H1 (cell line): Measurements from ENCODE around the gene ITIH1. TPM values are rescaled to one million over a fixed set of nuclear protein-coding genes. Genes with fewer than 3 reads are reported as not detected.

Experiments used
- CTCF ChIA-PET: fragments of 300-600 bp; sonication (Branson Sonifier 250); formaldehyde crosslinking; loops from one replicate; lab custom pipeline; 2021; ENCODE audit not compliant: partially characterized antibody; lab: Charles Lee
- POLR2A ChIA-PET: fragments of 300-600 bp; sonication (Branson Sonifier 250); formaldehyde crosslinking; loops from one replicate; lab custom pipeline; 2021; ENCODE audit warnings: inconsistent platforms; ENCODE audit not compliant: partially characterized antibody; lab: Charles Lee
- DNase-seq, 2 experiments: peaks; one replicate each; pipeline versions ENCODE4 v3.0.0 to v3.0.0-alpha.2; 2010 to 2022; ENCODE audit warnings: low spot score in 2 of 2, low read depth in 1 of 2, mixed read lengths in 1 of 2
- FAIRE-seq: peaks from 2 replicates; lab custom pipeline; 2011; peaks lifted over from hg19 to GRCh38; lab: Jason Lieb, UNC
- H2AFZ ChIP-seq: 2 replicates; pipeline ENCODE4 v1.8.1; 2012; ENCODE audit warnings: low read length, inconsistent platforms
- H2AK5ac ChIP-seq: 2 replicates; pipeline ENCODE4 v1.6.1; 2013; ENCODE audit warnings: low read depth, low read length
- H2BK120ac ChIP-seq: replicated peaks from 2 replicates; pipeline ENCODE3; 2013; ENCODE audit warnings: low read depth, low read length, inconsistent platforms
- H2BK12ac ChIP-seq: 2 replicates; pipeline ENCODE4 v1.6.1; 2013; ENCODE audit warnings: low read depth, low read length
- H2BK15ac ChIP-seq: 2 replicates; pipeline ENCODE4 v1.6.1; 2013; ENCODE audit warnings: low read length
- H2BK20ac ChIP-seq: 2 replicates; pipeline ENCODE4 v1.6.1; 2013; ENCODE audit warnings: low read length
- H2BK5ac ChIP-seq: 2 replicates; pipeline ENCODE4 v1.6.1; 2013; ENCODE audit warnings: low read depth, low read length
- H3K14ac ChIP-seq: 2 replicates; pipeline ENCODE4 v1.6.1; 2013; ENCODE audit warnings: inconsistent platforms; ENCODE audit not compliant: insufficient read length
- H3K18ac ChIP-seq: 2 replicates; pipeline ENCODE4 v1.6.1; 2013; ENCODE audit warnings: low read length; ENCODE audit errors: extremely low read depth
- H3K23ac ChIP-seq: 2 replicates; pipeline ENCODE4 v1.6.1; 2013; ENCODE audit warnings: inconsistent platforms; ENCODE audit not compliant: insufficient read length
- H3K23me2 ChIP-seq: 2 replicates; pipeline ENCODE4 v1.6.1; 2013; ENCODE audit warnings: low read depth, low read length
- H3K27ac ChIP-seq: 2 replicates; pipeline ENCODE4 v1.6.1; 2011; ENCODE audit warnings: low read depth, low read length, inconsistent platforms
- H3K27me3 ChIP-seq, 4 experiments: replicated peaks in 1 of 4; 1 replicate in 1 of 4; 2 replicates in 3 of 4; pipeline versions ENCODE4 v1.6.1 to v1.8.1; 2011 to 2013; ENCODE audit warnings: low read length in 3 of 4, mild to moderate bottlenecking in 3 of 4, inconsistent platforms in 2 of 4, mixed read lengths in 2 of 4, moderate library complexity in 1 of 4; ENCODE audit not compliant: control insufficient read depth in 3 of 4, insufficient read depth in 3 of 4; ENCODE audit errors: extremely low read depth in 1 of 4
- H3K36me3 ChIP-seq, 4 experiments: 2 replicates each; pipeline versions ENCODE4 v1.6.1 to v1.8.1; 2011 to 2013; ENCODE audit warnings: mild to moderate bottlenecking in 4 of 4, low read length in 3 of 4, moderate library complexity in 2 of 4, control low read depth in 1 of 4, inconsistent platforms in 1 of 4; ENCODE audit not compliant: insufficient read depth in 4 of 4, control insufficient read depth in 2 of 4
- H3K4ac ChIP-seq: replicated peaks from 2 replicates; pipeline ENCODE3; 2013; ENCODE audit warnings: low read length, low read depth, mixed read lengths, inconsistent platforms; ENCODE audit not compliant: insufficient read length
- H3K4me1 ChIP-seq, 4 experiments: replicated peaks in 1 of 4; 1 replicate in 1 of 4; 2 replicates in 3 of 4; pipeline versions ENCODE4 v1.6.1 to v1.8.1; 2011 to 2013; ENCODE audit warnings: low read length in 3 of 4, inconsistent platforms in 2 of 4, mixed read lengths in 1 of 4; ENCODE audit not compliant: insufficient read depth in 4 of 4, control insufficient read depth in 3 of 4
- H3K4me2 ChIP-seq, 2 experiments: 2 replicates each; pipeline versions ENCODE4 v1.6.1 to v1.8.1; 2011 to 2013; ENCODE audit warnings: low read depth in 2 of 2, low read length in 2 of 2, control low read depth in 1 of 2, inconsistent platforms in 1 of 2, mild to moderate bottlenecking in 1 of 2; ENCODE audit not compliant: insufficient read depth in 1 of 2
- H3K4me3 ChIP-seq, 4 experiments: fragments of 200-600, 300-600 bp in 1 of 4; sonication (generic), shearing (Covaris generic), sonication (Bioruptor Twin) in 1 of 4; 2 replicates each; pipeline versions ENCODE4 v1.5.1 to v1.8.1; 2011 to 2016; ENCODE audit warnings: low read length in 4 of 4, low read depth in 3 of 4, control low read depth in 2 of 4, inconsistent platforms in 2 of 4, mild to moderate bottlenecking in 2 of 4, mixed read lengths in 1 of 4, moderate library complexity in 1 of 4; ENCODE audit not compliant: insufficient read depth in 2 of 4; ENCODE audit errors: extremely low read depth in 1 of 4
- H3K56ac ChIP-seq: replicated peaks from 2 replicates; pipeline ENCODE3; 2013; ENCODE audit warnings: low read depth, mild to moderate bottlenecking, mixed read lengths, low read length, inconsistent platforms; ENCODE audit not compliant: insufficient read length
- H3K79me1 ChIP-seq: 2 replicates; pipeline ENCODE4 v1.6.1; 2013; ENCODE audit warnings: low read depth, low read length, control low read depth
- H3K79me2 ChIP-seq, 2 experiments: 2 replicates each; pipeline versions ENCODE4 v1.6.1 to v1.8.1; 2012 to 2013; ENCODE audit warnings: low read length in 2 of 2, mild to moderate bottlenecking in 2 of 2, inconsistent platforms in 1 of 2; ENCODE audit not compliant: insufficient read depth in 2 of 2, control insufficient read depth in 1 of 2
- H3K9ac ChIP-seq, 4 experiments: replicated peaks in 1 of 4; 1 replicate in 1 of 4; 2 replicates in 3 of 4; pipeline versions ENCODE4 v1.6.1 to v1.8.1; 2011 to 2013; ENCODE audit warnings: low read depth in 3 of 4, low read length in 3 of 4, control low read depth in 2 of 4, mild to moderate bottlenecking in 2 of 4, moderate library complexity in 2 of 4, inconsistent platforms in 1 of 4; ENCODE audit errors: extremely low read depth in 1 of 4
- H3K9me3 ChIP-seq, 2 experiments: 2 replicates each; pipeline versions ENCODE4 v1.6.1 to v1.8.1; 2012 to 2013; ENCODE audit warnings: mild to moderate bottlenecking in 2 of 2, moderate library complexity in 2 of 2, control low read depth in 1 of 2, inconsistent platforms in 1 of 2, low read depth in 1 of 2, low read length in 1 of 2, mixed read lengths in 1 of 2; ENCODE audit not compliant: insufficient read depth in 2 of 2
- H4K20me1 ChIP-seq, 2 experiments: replicated peaks in 1 of 2; 2 replicates each; pipeline versions ENCODE3 to v1.8.1; 2011 to 2013; ENCODE audit warnings: inconsistent platforms in 2 of 2, low read length in 2 of 2, mild to moderate bottlenecking in 1 of 2; ENCODE audit not compliant: insufficient read depth in 2 of 2, control insufficient read depth in 1 of 2
- H4K5ac ChIP-seq: 2 replicates; pipeline ENCODE4 v1.6.1; 2013; ENCODE audit warnings: low read length, low read depth, mixed read lengths, inconsistent platforms; ENCODE audit not compliant: insufficient read length
- H4K8ac ChIP-seq: 2 replicates; pipeline ENCODE4 v1.8.0; 2013; ENCODE audit warnings: mild to moderate bottlenecking, moderate library complexity, low read length, inconsistent platforms; ENCODE audit not compliant: insufficient read depth; ENCODE audit errors: extremely low read depth
- H4K91ac ChIP-seq: replicated peaks from 2 replicates; pipeline ENCODE3; 2013; ENCODE audit warnings: low read length, mixed read lengths, inconsistent platforms; ENCODE audit not compliant: insufficient read length
- WGBS, 2 experiments: shearing (Covaris generic) in 1 of 2; methylation state at CpG; one replicate each; pipeline versions ENCODE4 v1.1.6 to v1.1.7; 2013 to 2015; ENCODE audit warnings: low lambda C conversion rate in 2 of 2, mixed read lengths in 2 of 2, inconsistent platforms in 1 of 2, low coverage in 1 of 2, missing lambda C conversion rate in 1 of 2; ENCODE audit not compliant: insufficient replicate concordance in 2 of 2, insufficient coverage in 1 of 2, insufficient read length in 1 of 2; ENCODE audit errors: extremely low coverage in 1 of 2, missing lambda C conversion rate in 1 of 2; 5-methylcytosine and 5-hydroxymethylcytosine counted together
- polyA plus RNA-seq, 7 experiments: library from polyadenylated mRNA; depleted of rRNA in 3 of 7; stranded (reverse) in 5 of 7; unstranded in 2 of 7; fragments of >200 nt in 5 of 7; fragments of 200-250 nt in 2 of 7; gene quantifications; 1 replicate in 5 of 7; 2 replicates in 1 of 7; 4 replicates in 1 of 7; pipeline versions ENCODE4 v1.2.1 to v1.2.3, GENCODE V29; 2011 to 2013; ENCODE audit warnings: missing spikeins in 2 of 7, mixed read lengths in 2 of 7
- total RNA-seq: library from RNA; stranded (reverse); fragmentation: NEBNext Ultra II Directional; extraction: Animal tissue kit (Norgen Biotek cat#: 25700); gene quantifications from 2 replicates; pipeline ENCODE4 v1.2.1, GENCODE V29; 2021

Gene ITIH1
- total and polyA plus RNA-seq, 2 of the 8 experiments (the other 6 are each of a cell fraction or from before 2014, with no cell fraction given), result not detected

- Histone ChIP-seq H2BK15ac (no peak overlapping the region), H2BK120ac (no peak overlapping the region), H3K27ac (no peak overlapping the region), H3K4ac (no peak overlapping the region), H3K14ac (no peak overlapping the region), H3K79me1 (no peaks in the 10 kb centered on the region), H3K9me3 (no peaks in the 10 kb centered on the region), H4K5ac (no peak overlapping the region), H3K56ac (no peak overlapping the region), H4K20me1 (no peaks in the 10 kb centered on the region), H3K4me1 (peaks cover 0 to 8% (median 0%) of the 10 kb centered on the region in 4 experiments; a peak in 1 of 7 replicates), H4K91ac (no peak overlapping the region), H4K8ac (no peak overlapping the region), H3K9ac (no peak overlapping the region), H3K4me3 (no peak overlapping the region), H3K23me2 (no peaks in the 10 kb centered on the region), H3K23ac (no peak overlapping the region), H2BK12ac (no peak overlapping the region), H2BK5ac (no peak overlapping the region), H2BK20ac (no peak overlapping the region), H3K27me3 (no peaks in the 10 kb centered on the region; a peak in 1 of 7 replicates), H3K36me3 (no peaks in the 10 kb centered on the region; a peak in 1 of 8 replicates), H2AFZ (no peak overlapping the region), H3K79me2 (no peaks in the 10 kb centered on the region), H2AK5ac (no peak overlapping the region), H3K4me2 (no peak overlapping the region), H3K18ac (no peak overlapping the region)
- FAIRE-seq, result no peak
- POLR2A ChIA-PET, result interaction anchor here (1.4 kb wide), 1 partner anchor 10 kb away, joined by 4 read pairs; no protein-coding TSS in a partner anchor
- 86% methylated on average over 17 of the region's 17 CpGs; no CpG with 5 or more reads in 1 of the 2 experiments for WGBS, 2 experiments
- peak in 1 of 2 experiments; percentile 41 for DNase-seq
- CTCF ChIA-PET, result interaction anchor here (1.6 to 4.3 kb wide), 3 partner anchors 10 to 21 kb away, joined by 4 to 21 read pairs (median 7); no protein-coding TSS in a partner anchor
Measured at GRCh38 chr3:52777959-52778805, 783 bp downstream of the ITIH1 start.
